T-helper 2 cell treated with Interferon-gamma antibody and Interleukin-4, amounts not matched to agents 5 μg/mL and 100 μg/mL, for 36 hours (primary cell): ENCODE data around the gene IL3.
A peak's percentile ranks its signal among the peaks of the same experiment; 100 is the strongest.

Experiments used
- DNase-seq: peaks from one replicate; pipeline ENCODE4 v3.0.0; 2021; ENCODE audit warnings: low spot score
- H3K27ac Mint-ChIP-seq: one replicate; pipeline ENCODE4 v1.8.0; 2021; ENCODE audit warnings: mild to moderate bottlenecking, mixed read lengths
- H3K27me3 Mint-ChIP-seq: one replicate; pipeline ENCODE4 v1.8.0; 2021; ENCODE audit warnings: low read depth, mixed read lengths
- H3K36me3 Mint-ChIP-seq: one replicate; pipeline ENCODE4 v1.8.0; 2021; ENCODE audit warnings: low read depth, mixed read lengths
- H3K4me1 Mint-ChIP-seq: one replicate; pipeline ENCODE4 v1.8.0; 2021; ENCODE audit warnings: low read depth, mixed read lengths
- H3K4me3 Mint-ChIP-seq: one replicate; pipeline ENCODE4 v1.8.0; 2022; ENCODE audit warnings: mild to moderate bottlenecking, moderate library complexity, mixed read lengths
- H3K9me3 Mint-ChIP-seq: one replicate; pipeline ENCODE4 v1.8.0; 2021; ENCODE audit warnings: mixed read lengths

IL3 gene

GRCh38 chr5:132067941-132068808 is 7.7 kb downstream of the IL3 start:
- Mint-ChIP-seq H3K27ac (peak overlapping the region; percentile 45), H3K36me3 (no peaks in the 10 kb centered on the region), H3K9me3 (no peaks in the 10 kb centered on the region), H3K4me1 (peaks cover 51% of the 10 kb centered on the region), H3K4me3 (no peak overlapping the region), H3K27me3 (no peaks in the 10 kb centered on the region)
- DNase-seq: no peak

DNA sequence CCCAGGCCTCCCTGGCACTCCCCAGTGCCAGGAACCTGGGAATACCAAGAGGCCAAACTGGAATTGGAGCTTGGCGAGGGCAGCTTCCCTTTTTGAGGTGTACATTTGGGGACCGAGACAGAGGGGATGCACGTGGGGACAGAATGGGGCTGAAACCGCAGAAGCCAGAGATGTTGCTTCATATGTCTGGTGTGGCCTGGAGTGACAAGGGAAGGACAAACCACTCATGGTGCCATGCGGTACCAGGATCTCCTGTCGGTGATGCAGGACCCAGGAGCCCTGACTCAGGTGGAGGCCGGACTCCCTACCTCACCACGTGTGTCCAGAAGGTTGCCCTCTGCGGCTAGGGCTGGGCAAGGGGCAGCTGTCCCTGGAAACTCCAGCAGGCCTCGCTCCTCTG is 9.1 kb downstream of the IL3 start:
- Mint-ChIP-seq H3K4me1 (peaks cover 51% of the 10 kb centered on the region), H3K27ac (no peak overlapping the region), H3K9me3 (no peaks in the 10 kb centered on the region), H3K27me3 (no peaks in the 10 kb centered on the region), H3K36me3 (no peaks in the 10 kb centered on the region), H3K4me3 (no peak overlapping the region)
- DNase-seq: no peak

GRCh38 chr5:132069994-132070393 is 9.5 kb downstream of the IL3 start:
- no peaks in the 10 kb centered on the region for H3K27me3 Mint-ChIP-seq
- H3K9me3 Mint-ChIP-seq: no peaks in the 10 kb centered on the region
- no peak overlapping the region for H3K27ac Mint-ChIP-seq
- no peak overlapping the region for H3K4me3 Mint-ChIP-seq
- no peaks in the 10 kb centered on the region for H3K36me3 Mint-ChIP-seq
- DNase-seq: no peak
- peaks cover 51% of the 10 kb centered on the region for H3K4me1 Mint-ChIP-seq

- H3K36me3 Mint-ChIP-seq: peaks cover 2% of the 10 kb centered on the region
- H3K4me1 Mint-ChIP-seq: peaks cover 51% of the 10 kb centered on the region
- peak overlapping the region; percentile 80 for H3K27ac Mint-ChIP-seq
- peak; percentile 83 for DNase-seq
- no peaks in the 10 kb centered on the region for H3K27me3 Mint-ChIP-seq
- H3K9me3 Mint-ChIP-seq: no peaks in the 10 kb centered on the region
- peak overlapping the region; percentile 3 for H3K4me3 Mint-ChIP-seq
Observed at GRCh38 chr5:132070460-132071337, 10.2 kb downstream of the IL3 start.

- H3K4me1 Mint-ChIP-seq: peaks cover 51% of the 10 kb centered on the region
- H3K4me3 Mint-ChIP-seq: no peak overlapping the region
- DNase-seq: no peak
- H3K36me3 Mint-ChIP-seq: peaks cover 4% of the 10 kb centered on the region
- H3K27ac Mint-ChIP-seq: peak overlapping the region; percentile 80
- no peaks in the 10 kb centered on the region for H3K9me3 Mint-ChIP-seq
- no peaks in the 10 kb centered on the region for H3K27me3 Mint-ChIP-seq
Observed at GRCh38 chr5:132071338-132071707, 10.9 kb downstream of the IL3 start.

DNA sequence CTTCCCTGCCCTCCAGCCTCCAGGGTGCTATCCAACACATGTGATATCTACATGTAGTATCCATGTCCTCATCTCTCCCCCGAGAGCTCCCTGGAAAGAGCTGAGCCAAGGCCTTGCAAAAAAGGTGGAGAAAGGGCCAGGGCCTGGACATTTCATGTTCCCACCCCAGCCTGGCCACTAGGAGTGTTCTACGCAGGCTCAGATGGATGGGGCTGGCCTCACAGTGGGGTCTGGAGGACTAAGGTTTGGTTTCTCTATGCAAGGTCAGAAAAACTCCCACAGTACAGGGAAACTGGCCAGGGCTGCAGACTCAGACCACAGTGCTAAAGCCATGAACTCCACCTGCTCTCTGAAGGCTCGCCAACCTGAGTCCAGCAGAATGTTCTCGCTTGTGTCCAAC is 11.6 kb downstream of the IL3 start:
- no peak overlapping the region for H3K4me3 Mint-ChIP-seq
- no peak for DNase-seq
- no peaks in the 10 kb centered on the region for H3K27me3 Mint-ChIP-seq
- H3K9me3 Mint-ChIP-seq: no peaks in the 10 kb centered on the region
- H3K36me3 Mint-ChIP-seq: peaks cover 5% of the 10 kb centered on the region
- peak overlapping the region; percentile 17 for H3K27ac Mint-ChIP-seq
- H3K4me1 Mint-ChIP-seq: peaks cover 55% of the 10 kb centered on the region

DNA sequence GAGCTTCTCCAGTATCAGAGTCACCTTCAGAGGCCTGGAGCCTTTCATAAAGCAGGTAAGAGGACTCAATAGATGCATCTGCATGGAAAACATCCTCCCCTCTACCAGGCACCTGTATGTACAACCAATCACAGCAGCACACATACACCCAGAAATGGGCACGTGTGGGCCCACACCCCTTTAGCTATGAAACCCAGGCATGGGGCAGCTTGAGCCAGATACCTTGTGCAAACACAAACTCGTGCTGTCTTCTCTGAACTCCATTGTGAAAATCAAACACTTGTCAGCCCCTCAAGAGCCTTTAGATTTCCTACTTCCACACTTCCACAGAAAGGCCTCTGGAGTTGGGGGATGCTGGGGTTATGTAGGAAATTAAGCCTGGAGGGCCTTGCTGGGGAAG is 12.1 kb downstream of the IL3 start:
- Mint-ChIP-seq H3K4me3 (no peak overlapping the region), H3K27me3 (no peaks in the 10 kb centered on the region), H3K27ac (peak overlapping the region; percentile 36), H3K9me3 (no peaks in the 10 kb centered on the region), H3K4me1 (peaks cover 56% of the 10 kb centered on the region), H3K36me3 (peaks cover 6% of the 10 kb centered on the region)
- DNase-seq: no peak

DNA sequence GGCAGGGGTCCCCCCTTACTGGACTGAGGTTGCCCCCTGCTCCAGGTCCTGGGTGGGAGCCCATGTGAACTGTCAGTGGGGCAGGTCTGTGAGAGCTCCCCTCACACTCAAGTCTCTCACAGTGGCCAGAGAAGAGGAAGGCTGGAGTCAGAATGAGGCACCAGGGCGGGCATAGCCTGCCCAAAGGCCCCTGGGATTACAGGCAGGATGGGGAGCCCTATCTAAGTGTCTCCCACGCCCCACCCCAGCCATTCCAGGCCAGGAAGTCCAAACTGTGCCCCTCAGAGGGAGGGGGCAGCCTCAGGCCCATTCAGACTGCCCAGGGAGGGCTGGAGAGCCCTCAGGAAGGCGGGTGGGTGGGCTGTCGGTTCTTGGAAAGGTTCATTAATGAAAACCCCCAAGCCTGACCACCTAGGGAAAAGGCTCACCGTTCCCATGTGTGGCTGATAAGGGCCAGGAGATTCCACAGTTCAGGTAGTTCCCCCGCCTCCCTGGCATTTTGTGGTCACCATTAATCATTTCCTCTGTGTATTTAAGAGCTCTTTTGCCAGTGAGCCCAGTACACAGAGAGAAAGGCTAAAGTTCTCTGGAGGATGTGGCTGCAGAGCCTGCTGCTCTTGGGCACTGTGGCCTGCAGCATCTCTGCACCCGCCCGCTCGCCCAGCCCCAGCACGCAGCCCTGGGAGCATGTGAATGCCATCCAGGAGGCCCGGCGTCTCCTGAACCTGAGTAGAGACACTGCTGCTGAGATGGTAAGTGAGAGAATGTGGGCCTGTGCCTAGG is 13.0 kb downstream of the IL3 start, which contains the start of gene CSF2:
CSF2 (plus strand) TSS at position 559 of the 783 bp plus-strand sequence; CDS start at position 594, 35 bp downstream.
- H3K4me3 Mint-ChIP-seq: peak within 1 kb of the TSS; percentile 70
- H3K27ac Mint-ChIP-seq: peak within 1 kb of the TSS; percentile 75
- H3K9me3 Mint-ChIP-seq: no peaks in the 10 kb centered on the region
- peak; percentile 62 for DNase-seq
- no peaks in the 10 kb centered on the region for H3K27me3 Mint-ChIP-seq
- H3K36me3 Mint-ChIP-seq: peaks cover 6% of the 10 kb centered on the region
- H3K4me1 Mint-ChIP-seq: peaks cover 63% of the 10 kb centered on the region

- Mint-ChIP-seq H3K27ac (peak overlapping the region; percentile 75), H3K27me3 (no peaks in the 10 kb centered on the region), H3K4me1 (peaks cover 71% of the 10 kb centered on the region), H3K36me3 (peaks cover 6% of the 10 kb centered on the region), H3K9me3 (no peaks in the 10 kb centered on the region), H3K4me3 (peak overlapping the region; percentile 70)
- DNase-seq: no peak
Observed at GRCh38 chr5:132074091-132074771, 13.8 kb downstream of the IL3 start.

GRCh38 chr5:132074772-132075718 is 14.6 kb downstream of the IL3 start:
- Mint-ChIP-seq H3K9me3 (no peaks in the 10 kb centered on the region), H3K4me3 (peak overlapping the region; percentile 70), H3K4me1 (peaks cover 74% of the 10 kb centered on the region), H3K27ac (peak overlapping the region; percentile 84), H3K27me3 (no peaks in the 10 kb centered on the region), H3K36me3 (peaks cover 6% of the 10 kb centered on the region)
- peak; percentile 73 for DNase-seq

GRCh38 chr5:132075719-132076077 is 15.2 kb downstream of the IL3 start:
- Mint-ChIP-seq H3K36me3 (peaks cover 6% of the 10 kb centered on the region), H3K27ac (peak overlapping the region; percentile 83), H3K27me3 (no peaks in the 10 kb centered on the region), H3K9me3 (no peaks in the 10 kb centered on the region), H3K4me3 (peak overlapping the region; percentile 65), H3K4me1 (peaks cover 67% of the 10 kb centered on the region)
- no peak for DNase-seq

DNA sequence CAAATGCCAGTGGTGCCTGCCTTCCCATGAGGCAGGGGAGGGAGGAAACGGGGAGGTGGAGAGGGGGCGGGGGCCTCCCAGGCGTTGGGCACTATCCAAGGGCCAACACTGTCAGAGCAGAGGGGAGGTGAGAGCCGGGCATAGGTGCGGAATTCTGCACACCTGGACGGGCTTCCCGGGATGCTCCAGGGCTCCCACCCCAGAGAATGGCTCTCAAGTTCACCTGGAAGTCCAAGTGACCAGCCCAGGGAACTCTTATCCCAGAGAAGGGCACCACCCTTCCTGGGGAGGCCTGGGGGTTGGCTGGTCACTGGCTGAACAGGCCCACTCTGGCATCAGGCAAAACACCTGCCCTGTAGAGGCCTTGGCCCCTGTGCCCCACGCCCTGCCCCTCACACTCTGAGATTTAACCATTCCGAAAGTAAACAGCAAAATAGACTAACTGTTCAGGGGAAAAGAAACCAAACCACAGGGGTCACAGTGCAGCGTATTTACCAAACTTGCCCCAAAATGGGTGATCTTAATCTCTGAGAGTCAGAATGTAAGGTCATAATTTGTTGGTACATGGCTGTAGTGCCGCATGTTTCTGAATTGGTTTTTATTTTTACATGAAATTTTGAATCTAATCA is 15.9 kb downstream of the IL3 start:
- peaks cover 6% of the 10 kb centered on the region for H3K36me3 Mint-ChIP-seq
- peak overlapping the region; percentile 48 for H3K4me3 Mint-ChIP-seq
- peaks cover 64% of the 10 kb centered on the region for H3K4me1 Mint-ChIP-seq
- no peaks in the 10 kb centered on the region for H3K27me3 Mint-ChIP-seq
- peak overlapping the region; percentile 88 for H3K27ac Mint-ChIP-seq
- H3K9me3 Mint-ChIP-seq: no peaks in the 10 kb centered on the region
- peak; percentile 42 for DNase-seq
